Neutrophil (primary cell): ENCODE results near the gene TTLL10.

Experiments used
- H3K27ac ChIP-seq: fragments of 200-600 bp; sonication (generic); 2 replicates; pipeline ENCODE4 v1.5.1; 2016; ENCODE audit warnings: mild to moderate bottlenecking, moderate library complexity
- H3K27me3 ChIP-seq: fragments of 200-600 bp; sonication (generic); 2 replicates; pipeline ENCODE4 v1.6.0; 2016; ENCODE audit warnings: mild to moderate bottlenecking
- H3K36me3 ChIP-seq: fragments of 200-600 bp; sonication (generic); 2 replicates; pipeline ENCODE4 v1.5.1; 2017
- H3K4me1 ChIP-seq, 2 experiments: fragments of 200-600 bp in 1 of 2; sonication (generic) in 1 of 2; 1 replicate in 1 of 2; 2 replicates in 1 of 2; pipeline versions ENCODE4 v1.5.1 to v1.6.1; 2013 to 2016; ENCODE audit warnings: low read depth in 1 of 2, low read length in 1 of 2, mild to moderate bottlenecking in 1 of 2, moderate library complexity in 1 of 2; ENCODE audit not compliant: control insufficient read depth in 1 of 2, insufficient read depth in 1 of 2
- H3K4me3 ChIP-seq, 2 experiments: fragments of 200-600 bp in 1 of 2; sonication (generic) in 1 of 2; 1 replicate in 1 of 2; 2 replicates in 1 of 2; pipeline ENCODE4 v1.5.1; 2013 to 2016; ENCODE audit warnings: low read depth in 1 of 2, low read length in 1 of 2, mild to moderate bottlenecking in 1 of 2, moderate library complexity in 1 of 2
- H3K9me3 ChIP-seq: fragments of 200-600 bp; sonication (generic); 2 replicates; pipeline ENCODE4 v1.5.1; 2016
- CTCF ChIP-seq: fragments of 200-600 bp; sonication (generic); IDR thresholded peaks from 2 replicates; pipeline ENCODE4 v1.5.1; 2016; ENCODE audit warnings: antibody characterized with exemption

TTLL10 gene

DNA sequence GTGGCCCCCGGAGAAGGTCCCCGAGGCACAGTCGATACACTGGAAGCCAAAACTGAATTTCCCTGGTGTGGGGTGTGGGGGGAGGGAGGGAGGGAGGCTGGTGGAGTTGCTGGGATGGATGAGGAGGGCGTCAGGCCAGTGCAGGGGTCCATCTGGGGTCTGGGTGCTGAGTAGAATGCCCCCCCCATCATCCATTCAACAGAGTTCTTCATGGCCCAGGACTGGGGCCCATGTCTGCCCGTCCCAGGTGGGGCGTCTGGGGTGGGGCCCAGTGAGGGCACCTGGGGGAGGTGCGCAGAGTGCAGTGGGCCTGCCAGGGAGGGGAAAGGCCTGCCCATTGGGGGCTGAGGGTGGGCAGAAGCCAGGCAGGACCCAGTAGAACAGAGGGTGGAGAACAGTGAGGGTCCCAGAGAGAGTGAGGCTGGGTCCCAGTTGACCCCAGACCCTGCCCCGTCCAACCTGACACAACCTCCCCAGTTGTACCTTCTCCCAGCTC is 30.8 kb downstream of the TTLL10 start:
- no peak for TF ChIP-seq CTCF
- H3K4me1 ChIP-seq = peaks cover 0 to 3% of the 10 kb centered on the region in 2 experiments
- no peaks in the 10 kb centered on the region for H3K9me3 ChIP-seq
- H3K36me3 ChIP-seq = no peaks in the 10 kb centered on the region
- peaks cover 97% of the 10 kb centered on the region for H3K27me3 ChIP-seq
- H3K27ac ChIP-seq = no peak overlapping the region
- H3K4me3 ChIP-seq = no peak overlapping the region

DNA sequence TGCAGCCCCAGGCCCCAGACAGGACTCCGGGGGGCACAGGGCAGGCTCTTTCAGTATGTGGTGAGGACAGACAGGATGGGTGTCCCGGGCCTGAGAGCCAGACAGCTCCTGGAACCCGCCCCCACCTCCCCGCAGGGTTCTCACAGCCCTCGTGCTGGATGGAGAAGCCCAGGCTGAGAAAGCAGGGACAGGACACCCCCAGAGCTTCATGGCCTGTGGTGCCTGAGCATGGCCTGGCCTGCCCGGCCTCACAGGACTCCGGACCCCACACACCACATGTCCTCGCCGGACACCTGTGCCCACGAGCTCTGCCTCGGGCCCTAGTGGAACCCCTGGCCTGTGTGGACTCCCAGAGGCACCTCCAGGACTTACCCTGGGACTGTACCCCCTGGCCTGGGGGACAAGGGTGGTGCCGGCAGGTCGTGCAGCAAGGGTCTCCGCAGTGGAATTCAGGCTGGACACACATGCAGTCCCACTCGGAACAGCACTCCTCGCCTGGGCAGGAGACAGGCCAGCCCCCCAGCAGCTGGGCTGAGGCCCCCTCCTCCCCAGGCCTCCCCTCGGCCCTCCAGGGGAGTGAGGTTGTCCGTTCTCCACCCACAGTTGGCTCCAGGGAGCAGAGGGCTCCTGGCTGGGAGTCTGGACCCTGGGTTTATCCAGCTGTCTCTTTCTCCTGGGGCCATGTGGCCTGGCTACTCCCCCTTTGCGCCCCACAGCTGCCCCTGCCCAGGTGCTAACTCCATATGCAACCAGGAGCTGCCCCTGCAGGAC is 31.5 kb downstream of the TTLL10 start:
- Histone ChIP-seq H3K27me3 (peaks cover 97% of the 10 kb centered on the region), H3K9me3 (no peaks in the 10 kb centered on the region), H3K4me3 (no peak overlapping the region), H3K4me1 (peaks cover 0 to 3% of the 10 kb centered on the region in 2 experiments), H3K27ac (no peak overlapping the region), H3K36me3 (no peaks in the 10 kb centered on the region)
- TF ChIP-seq CTCF = no peak

DNA sequence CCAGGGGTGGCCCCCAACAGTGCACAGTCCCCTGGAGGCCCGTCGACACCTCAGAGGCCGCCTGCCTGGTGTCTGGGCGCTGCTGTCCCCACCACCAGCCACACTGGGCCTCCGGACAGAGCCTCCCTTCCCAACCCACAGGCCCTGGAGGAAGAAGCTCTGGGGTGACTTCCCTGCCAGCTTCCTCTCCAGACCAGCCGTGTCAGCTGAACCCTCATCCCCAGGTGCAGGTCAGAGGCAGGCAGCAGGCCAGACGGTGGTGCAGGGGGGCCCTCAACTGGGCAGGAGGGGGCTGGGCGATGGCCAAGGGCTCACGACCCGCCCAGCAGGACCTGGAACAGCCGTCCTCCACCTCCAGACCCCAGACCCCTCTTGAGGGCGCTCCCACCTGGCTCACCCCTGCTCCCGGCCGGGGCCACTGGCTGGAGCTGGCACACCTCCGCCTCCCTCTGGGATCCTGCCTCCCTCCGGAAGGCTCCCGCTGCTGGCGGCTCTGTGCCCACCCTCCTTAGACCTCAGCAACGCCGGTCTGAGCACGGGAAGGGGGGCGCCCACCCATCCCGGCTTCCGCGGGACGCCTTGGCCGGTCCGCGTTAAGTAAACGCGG is 32.2 kb downstream of the TTLL10 start:
- H3K36me3 ChIP-seq = no peaks in the 10 kb centered on the region
- no peak for TF ChIP-seq CTCF
- H3K27me3 ChIP-seq = peaks cover 97% of the 10 kb centered on the region
- no peak overlapping the region for H3K4me3 ChIP-seq
- no peak overlapping the region for H3K27ac ChIP-seq
- no peaks in the 10 kb centered on the region for H3K9me3 ChIP-seq
- H3K4me1 ChIP-seq = peaks cover 0 to 3% of the 10 kb centered on the region in 2 experiments

- Histone ChIP-seq H3K4me3 (no peak within 1 kb of the TSS), H3K36me3 (no peaks in the 10 kb centered on the region), H3K27me3 (peaks cover 96% of the 10 kb centered on the region), H3K9me3 (no peaks in the 10 kb centered on the region), H3K27ac (no peak within 1 kb of the TSS), H3K4me1 (peaks cover 0 to under 1% of the 10 kb centered on the region in 2 experiments)
- no peak for TF ChIP-seq CTCF
Observed at GRCh38 chr1:1206376-1206965, 32.8 kb downstream of the TTLL10 start, which contains the start of gene TNFRSF18. Gene TNFRSF18 (minus strand): TSS chr1:1206592. CDS start chr1:1206571, 21 bp downstream.

GRCh38 chr1:1206966-1207531 is 33.4 kb downstream of the TTLL10 start:
- no peaks in the 10 kb centered on the region for H3K36me3 ChIP-seq
- H3K4me1 ChIP-seq = no peaks in the 10 kb centered on the region
- no peaks in the 10 kb centered on the region for H3K9me3 ChIP-seq
- TF ChIP-seq CTCF = no peak
- peaks cover 99% of the 10 kb centered on the region for H3K27me3 ChIP-seq
- H3K27ac ChIP-seq = no peak overlapping the region
- H3K4me3 ChIP-seq = no peak overlapping the region
